NCI-H1092 (cell line): ENCODE measurements around the gene MACO1.
"Not testable (repeated sequence)": the region's sequence is repeated elsewhere in the genome, so short reads cannot be mapped to it uniquely, and the experiment has no call there.

ENCODE experiments used
- DNase-seq: peaks from one replicate; lab custom pipeline; 2025; lab: John Stamatoyannopoulos, UW

The MACO1 gene

GRCh38 chr1:25487628-25488027, 56.9 kb downstream of the MACO1 start:
- DNase-seq: no peak

GRCh38 chr1:25492323-25492722, 61.6 kb downstream of the MACO1 start:
- DNase-seq: no peak

- DNase-seq: no peak
Measured at GRCh38 chr1:25494952-25495351, 64.3 kb downstream of the MACO1 start.

GRCh38 chr1:25500694-25501093, 70.0 kb downstream of the MACO1 start:
- DNase-seq: no peak

GRCh38 chr1:25501235-25502058, 70.8 kb downstream of the MACO1 start:
- no peak for DNase-seq

- DNase-seq: no peak
Measured at GRCh38 chr1:25502957-25503356, 72.3 kb downstream of the MACO1 start.

GRCh38 chr1:25503551-25504426, 73.1 kb downstream of the MACO1 start:
- peak; percentile 25 for DNase-seq

- DNase-seq: no peak
Measured at GRCh38 chr1:25504706-25505595, 74.3 kb downstream of the MACO1 start.

GRCh38 chr1:25505656-25506385, 75.1 kb downstream of the MACO1 start:
- no peak for DNase-seq

GRCh38 chr1:25506566-25507463, 76.1 kb downstream of the MACO1 start:
- DNase-seq: not testable (repeated sequence)

GRCh38 chr1:25513666-25514065, 83.0 kb downstream of the MACO1 start:
- no peak for DNase-seq

- DNase-seq: no peak
Measured at GRCh38 chr1:25515033-25515432, 84.3 kb downstream of the MACO1 start.

- DNase-seq: no peak
Measured at GRCh38 chr1:25516686-25517085, 86.0 kb downstream of the MACO1 start.

GRCh38 chr1:25517476-25518394, 87.0 kb downstream of the MACO1 start:
- DNase-seq: no peak

- no peak for DNase-seq
Measured at GRCh38 chr1:25519624-25520023, 88.9 kb downstream of the MACO1 start.

- DNase-seq: peak; percentile 45
Measured at GRCh38 chr1:25520446-25521061, 89.9 kb downstream of the MACO1 start.

- no peak for DNase-seq
Measured at GRCh38 chr1:25522031-25522655, 91.4 kb downstream of the MACO1 start.

- peak; percentile 22 for DNase-seq
Measured at GRCh38 chr1:25523542-25523941, 92.8 kb downstream of the MACO1 start.
